Ovary (tissue), 3 donors: ENCODE results near the gene PPM1H.

ENCODE experiments used
- EP300 ChIP-seq: sonication (generic); formaldehyde crosslinking; IDR thresholded peaks from one replicate; pipeline ENCODE4 v1.6.1; 2017; ENCODE audit warnings: antibody characterized with exemption
- POLR2A ChIP-seq: fragments of 450-650 bp; IDR thresholded peaks from one replicate; pipeline ENCODE4 v1.6.1; 2017; ENCODE audit warnings: antibody characterized with exemption, mild to moderate bottlenecking, moderate library complexity
- TF ChIP-seq, protein P1 (sequence below), 3 donors: fragments of 450-650 bp in 2 of 3; fragments of 200-600 bp in 1 of 3; IDR thresholded peaks; one replicate each; pipeline versions ENCODE4 v1.5.1 to v1.8.0; 2016 to 2022; ENCODE audit warnings: antibody characterized with exemption in 3 of 3, mild to moderate bottlenecking in 1 of 3
- donor health status: DM: no; HTN: no; CAD: no.

DNA sequence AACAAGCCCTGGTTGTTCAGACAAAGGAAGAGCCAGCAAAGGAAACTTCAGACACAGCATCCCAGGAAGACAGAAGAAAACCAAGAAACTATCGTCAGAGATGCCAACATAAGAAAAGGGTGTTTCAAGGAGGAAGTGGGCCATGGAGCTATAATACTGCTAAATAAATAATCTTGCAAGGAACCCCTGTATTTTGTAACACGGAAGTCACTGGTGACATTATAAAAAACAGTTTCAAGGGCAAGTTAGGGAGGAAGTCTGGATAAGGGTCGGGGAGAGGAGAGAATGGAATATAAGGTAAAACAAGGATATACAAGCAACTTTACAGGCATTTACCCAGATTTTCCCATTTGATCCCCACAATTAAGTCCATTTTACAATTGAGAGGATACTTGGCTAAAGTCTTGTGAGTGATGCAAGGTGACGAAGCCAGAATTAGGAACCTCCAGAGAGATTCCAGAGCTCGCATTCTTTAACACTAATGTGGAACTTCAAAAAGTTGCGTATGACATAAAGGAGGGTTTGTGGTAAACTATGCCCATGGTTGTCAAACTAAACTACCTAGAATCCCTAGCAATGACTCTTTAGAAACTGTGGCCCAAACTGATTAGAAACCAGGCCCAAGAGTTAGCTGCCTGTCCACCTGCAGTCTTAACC is 46.4 kb downstream of the PPM1H start:
- TF ChIP-seq, protein P1, sequence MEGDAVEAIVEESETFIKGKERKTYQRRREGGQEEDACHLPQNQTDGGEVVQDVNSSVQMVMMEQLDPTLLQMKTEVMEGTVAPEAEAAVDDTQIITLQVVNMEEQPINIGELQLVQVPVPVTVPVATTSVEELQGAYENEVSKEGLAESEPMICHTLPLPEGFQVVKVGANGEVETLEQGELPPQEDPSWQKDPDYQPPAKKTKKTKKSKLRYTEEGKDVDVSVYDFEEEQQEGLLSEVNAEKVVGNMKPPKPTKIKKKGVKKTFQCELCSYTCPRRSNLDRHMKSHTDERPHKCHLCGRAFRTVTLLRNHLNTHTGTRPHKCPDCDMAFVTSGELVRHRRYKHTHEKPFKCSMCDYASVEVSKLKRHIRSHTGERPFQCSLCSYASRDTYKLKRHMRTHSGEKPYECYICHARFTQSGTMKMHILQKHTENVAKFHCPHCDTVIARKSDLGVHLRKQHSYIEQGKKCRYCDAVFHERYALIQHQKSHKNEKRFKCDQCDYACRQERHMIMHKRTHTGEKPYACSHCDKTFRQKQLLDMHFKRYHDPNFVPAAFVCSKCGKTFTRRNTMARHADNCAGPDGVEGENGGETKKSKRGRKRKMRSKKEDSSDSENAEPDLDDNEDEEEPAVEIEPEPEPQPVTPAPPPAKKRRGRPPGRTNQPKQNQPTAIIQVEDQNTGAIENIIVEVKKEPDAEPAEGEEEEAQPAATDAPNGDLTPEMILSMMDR (IDR thresholded peaks at IDR 0.05): no peak
- no peak for TF ChIP-seq POLR2A
- TF ChIP-seq EP300: no peak
